Measurements from ENCODE around the gene KCTD3.

DNA sequence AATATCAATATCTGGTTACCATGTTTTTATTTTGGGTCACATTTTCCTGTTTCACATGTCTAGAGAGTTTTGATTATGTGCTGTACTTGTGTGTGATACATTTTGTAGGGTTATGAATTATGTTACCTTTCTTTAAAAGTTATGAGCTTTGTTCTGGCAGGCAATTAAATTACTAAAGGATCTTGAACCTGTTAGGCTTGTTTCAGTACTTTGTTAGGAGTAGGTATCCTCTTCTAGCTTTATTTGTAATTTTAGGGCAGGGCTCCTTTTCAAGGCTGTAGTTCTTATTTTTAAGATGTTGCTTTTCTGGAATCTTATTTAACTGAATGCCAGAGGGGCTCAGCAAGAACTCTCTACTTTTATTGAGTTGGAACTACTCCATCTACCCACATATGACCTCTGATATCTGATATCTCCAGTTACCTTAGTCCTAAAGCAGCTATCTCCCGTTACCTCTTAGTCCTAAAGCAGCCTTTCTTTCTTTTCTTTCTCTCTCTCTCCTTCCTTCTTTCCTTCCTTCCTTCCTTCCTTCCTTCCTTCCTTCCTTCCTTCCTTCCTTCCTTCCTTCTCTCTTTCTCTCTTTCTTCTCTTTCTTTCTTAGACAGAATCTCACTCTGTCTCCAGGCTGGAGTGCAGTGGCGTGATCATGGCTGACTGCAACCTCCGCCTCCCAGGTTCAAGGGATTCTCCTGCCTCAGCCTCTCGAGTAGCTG lies 23.8 kb downstream of the KCTD3 start:
- no peak for TF ChIP-seq EZH2 (optimal IDR thresholded peaks at IDR 0.05; ENCODE audit: low read depth, low read length)
- no peak for TF ChIP-seq CTCF (IDR thresholded peaks at IDR 0.05; ENCODE audit: low read length)

All from MM.1S (cell line).